Mesothelial cell of epicardium (in vitro differentiated cells): ENCODE measurements around the gene CALHM4. TPM values are rescaled to one million over a fixed set of nuclear protein-coding genes. Genes with fewer than 3 reads are reported as not detected.
A peak's percentile ranks its signal among the peaks of the same experiment; 100 is the strongest.

Experiments
- DNase-seq, 2 experiments: peaks; one replicate each; pipeline ENCODE4 v3.0.0; 2021; ENCODE audit warnings: low spot score in 2 of 2; ENCODE audit not compliant: unreplicated experiment in 2 of 2
- H3K27ac Mint-ChIP-seq: 2 replicates; pipeline ENCODE4 v1.8.0; 2021; ENCODE audit warnings: mixed read lengths
- H3K27me3 Mint-ChIP-seq: 2 replicates; pipeline ENCODE4 v1.8.0; 2021; ENCODE audit warnings: low read depth, mixed read lengths
- H3K36me3 Mint-ChIP-seq: 2 replicates; pipeline ENCODE4 v1.8.0; 2021; ENCODE audit warnings: mixed read lengths
- H3K4me1 Mint-ChIP-seq: 2 replicates; pipeline ENCODE4 v1.8.0; 2021; ENCODE audit warnings: mixed read lengths
- H3K4me3 Mint-ChIP-seq: 2 replicates; pipeline ENCODE4 v1.8.0; 2021; ENCODE audit warnings: mild to moderate bottlenecking, moderate library complexity, mixed read lengths
- H3K9me3 Mint-ChIP-seq: 2 replicates; pipeline ENCODE4 v1.8.0; 2021; ENCODE audit warnings: mixed read lengths
- CTCF ChIP-seq: fragments of 200-600 bp; sonication (generic); IDR thresholded peaks from one replicate; pipeline ENCODE4 v1.5.0; 2021; ENCODE audit warnings: antibody characterized with exemption; ENCODE audit not compliant: unreplicated experiment
- total RNA-seq: library from RNA; stranded (reverse); gene quantifications from 3 replicates; pipeline ENCODE4 v1.2.1, GENCODE V29; 2021

Gene CALHM4
- total RNA-seq: not detected in 3 replicates

- TF ChIP-seq CTCF: no peak
- peaks cover 3% of the 10 kb centered on the region for H3K9me3 Mint-ChIP-seq
- no peak for DNase-seq
- no peaks in the 10 kb centered on the region for H3K27me3 Mint-ChIP-seq
- H3K4me1 Mint-ChIP-seq: peaks cover 13% of the 10 kb centered on the region
- H3K36me3 Mint-ChIP-seq: no peaks in the 10 kb centered on the region
- H3K4me3 Mint-ChIP-seq: no peak within 1 kb of the TSS
- H3K27ac Mint-ChIP-seq: no peak within 1 kb of the TSS
These were observed at the start of gene CALHM4 for GRCh38 chr6:116553451-116553850. CALHM4 (plus strand) TSS chr6:116553751; CDS start chr6:116553794, 43 bp downstream.

- Mint-ChIP-seq H3K27me3 (peaks cover 3% of the 10 kb centered on the region), H3K36me3 (peaks cover 6% of the 10 kb centered on the region), H3K4me3 (no peak overlapping the region), H3K4me1 (peaks cover 8% of the 10 kb centered on the region), H3K9me3 (peaks cover 54% of the 10 kb centered on the region), H3K27ac (no peak overlapping the region)
- DNase-seq: no peak
- TF ChIP-seq CTCF: no peak
These were observed 46.2 kb upstream of the CALHM4 start for GRCh38 chr6:116507324-116507723.

GRCh38 chr6:116508527-116508926 lies 45.0 kb upstream of the CALHM4 start:
- Mint-ChIP-seq H3K27me3 (no peaks in the 10 kb centered on the region), H3K4me3 (no peak overlapping the region), H3K36me3 (peaks cover 6% of the 10 kb centered on the region), H3K27ac (no peak overlapping the region), H3K4me1 (peaks cover 18% of the 10 kb centered on the region), H3K9me3 (peaks cover 42% of the 10 kb centered on the region)
- DNase-seq: no peak
- no peak for TF ChIP-seq CTCF

GRCh38 chr6:116511424-116512110 lies 42.0 kb upstream of the CALHM4 start, which contains the start of gene CALHM5:
CALHM5 (plus strand) TSS chr6:116511639; CDS start chr6:116511697, 58 bp downstream.
- Mint-ChIP-seq H3K36me3 (peaks cover 6% of the 10 kb centered on the region), H3K27me3 (no peaks in the 10 kb centered on the region), H3K27ac (peak within 1 kb of the TSS; percentile 96), H3K9me3 (peaks cover 19% of the 10 kb centered on the region), H3K4me3 (peak within 1 kb of the TSS; percentile 63), H3K4me1 (peaks cover 18% of the 10 kb centered on the region)
- TF ChIP-seq CTCF: peak; percentile 54
- no peak for DNase-seq

- peaks cover 6% of the 10 kb centered on the region for H3K36me3 Mint-ChIP-seq
- peaks cover 18% of the 10 kb centered on the region for H3K4me1 Mint-ChIP-seq
- H3K27ac Mint-ChIP-seq: peak overlapping the region; percentile 96
- no peak for DNase-seq
- H3K27me3 Mint-ChIP-seq: no peaks in the 10 kb centered on the region
- H3K4me3 Mint-ChIP-seq: peak overlapping the region; percentile 63
- peaks cover 19% of the 10 kb centered on the region for H3K9me3 Mint-ChIP-seq
- TF ChIP-seq CTCF: no peak
These were observed 41.4 kb upstream of the CALHM4 start for GRCh38 chr6:116512111-116512559.
